Naive B cell (primary cell): ENCODE data around the gene STXBP6. TPM values are rescaled to one million over a fixed set of nuclear protein-coding genes. Genes with fewer than 3 reads are reported as not detected.

Source experiments
- ATAC-seq, 2 donors: fragments of 150-1000 bp; cut with Tn5 transposase; 2 replicates each; pipeline ENCODE4 v1.10.0; 2021; ENCODE audit warnings: low read depth in 2 of 2, mild to moderate bottlenecking in 2 of 2, moderate library complexity in 2 of 2
- DNase-seq: peaks from one replicate; pipeline ENCODE4 v3.0.0; 2022
- H3K27ac Mint-ChIP-seq, 6 donors: one replicate each; pipeline ENCODE4 v1.8.0; 2020 to 2022; ENCODE audit warnings: mild to moderate bottlenecking in 6 of 6, mixed read lengths in 6 of 6, moderate library complexity in 5 of 6, inconsistent platforms in 2 of 6
- H3K27me3 Mint-ChIP-seq, 3 donors: one replicate each; pipeline ENCODE4 v1.8.0; 2021 to 2022; ENCODE audit warnings: mixed read lengths in 3 of 3, mild to moderate bottlenecking in 1 of 3
- H3K36me3 Mint-ChIP-seq, 2 donors: one replicate each; pipeline ENCODE4 v1.8.0; 2020 to 2022; ENCODE audit warnings: mixed read lengths in 2 of 2, inconsistent platforms in 1 of 2, mild to moderate bottlenecking in 1 of 2
- H3K4me1 Mint-ChIP-seq, 3 donors: one replicate each; pipeline ENCODE4 v1.8.0; 2020 to 2022; ENCODE audit warnings: mixed read lengths in 3 of 3, inconsistent platforms in 1 of 3, mild to moderate bottlenecking in 1 of 3, moderate library complexity in 1 of 3
- H3K4me3 Mint-ChIP-seq, 8 donors: one replicate each; pipeline ENCODE4 v1.8.0; 2020 to 2022; ENCODE audit warnings: mild to moderate bottlenecking in 8 of 8, mixed read lengths in 8 of 8, moderate library complexity in 8 of 8, inconsistent platforms in 2 of 8
- H3K9me3 Mint-ChIP-seq, 7 donors: one replicate each; pipeline ENCODE4 v1.8.0; 2020 to 2022; ENCODE audit warnings: mixed read lengths in 7 of 7, mild to moderate bottlenecking in 5 of 7, inconsistent platforms in 2 of 7, moderate library complexity in 1 of 7
- polyA plus RNA-seq, 6 donors: library from polyadenylated mRNA; unstranded; fragments of 300-500 nt; fragmentation: Illumina TruSeq; gene quantifications; one replicate each; pipeline ENCODE4 v1.2.3, GENCODE V29; 2021; ENCODE audit warnings: low read depth in 6 of 6

STXBP6 gene
- polyA plus RNA-seq, 6 donors from 2014 or later = not detected

GRCh38 chr14:24986206-24986893 is 63.6 kb downstream of the STXBP6 start:
- Mint-ChIP-seq H3K9me3 (peaks cover 0 to 4% (median 0%) of the 10 kb centered on the region in 7 donors), H3K4me3 (no peak overlapping the region), H3K27me3 (peaks cover 0 to 8% (median 6%) of the 10 kb centered on the region in 3 donors), H3K36me3 (no peaks in the 10 kb centered on the region), H3K27ac (no peak overlapping the region), H3K4me1 (no peaks in the 10 kb centered on the region)
- ATAC-seq = no peak
- DNase-seq = no peak

DNA sequence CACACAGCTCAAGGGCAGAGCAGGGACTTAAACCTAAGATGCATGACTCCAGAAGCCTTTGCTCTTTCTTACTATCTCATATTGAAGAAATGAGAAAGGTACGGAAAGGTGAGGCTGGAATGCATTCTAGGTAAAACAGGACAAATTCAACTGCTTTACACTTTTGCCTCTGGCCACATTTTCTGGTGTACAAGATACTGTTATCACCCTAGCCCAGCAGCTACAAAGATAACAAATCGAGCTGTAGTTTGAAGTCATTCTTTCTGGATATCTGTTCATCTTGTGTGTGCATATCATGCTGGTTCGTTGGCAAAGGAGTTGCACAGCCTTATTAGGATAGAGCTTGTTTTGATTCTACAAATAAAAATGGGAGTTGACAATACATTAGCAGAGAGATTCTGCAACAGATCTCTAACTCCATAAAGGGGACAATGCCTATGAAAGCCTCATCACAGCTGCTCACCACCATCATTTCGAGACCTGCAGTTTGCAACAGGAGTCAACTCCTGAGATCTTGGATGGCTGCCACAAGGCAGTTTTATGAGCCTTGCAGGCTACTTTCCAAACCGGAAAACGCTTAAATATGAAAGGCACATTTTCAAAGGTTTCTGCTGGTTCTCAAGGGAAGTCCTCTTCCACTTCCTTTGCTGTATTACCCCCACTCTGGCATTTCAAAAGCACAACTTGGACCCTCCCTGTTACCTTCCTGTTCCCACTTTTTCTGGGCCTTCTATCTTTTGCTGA is 64.9 kb downstream of the STXBP6 start:
- peaks cover 0 to 4% (median 0%) of the 10 kb centered on the region in 7 donors for H3K9me3 Mint-ChIP-seq
- no peak for DNase-seq
- H3K4me1 Mint-ChIP-seq = no peaks in the 10 kb centered on the region
- H3K27ac Mint-ChIP-seq = no peak overlapping the region
- no peak for ATAC-seq
- H3K4me3 Mint-ChIP-seq = no peak overlapping the region
- H3K27me3 Mint-ChIP-seq = peaks cover 0 to 8% (median 6%) of the 10 kb centered on the region in 3 donors
- no peaks in the 10 kb centered on the region for H3K36me3 Mint-ChIP-seq

- peaks cover 0 to 8% (median 2%) of the 10 kb centered on the region in 3 donors for H3K27me3 Mint-ChIP-seq
- ATAC-seq = no peak
- no peak overlapping the region for H3K4me3 Mint-ChIP-seq
- H3K4me1 Mint-ChIP-seq = no peaks in the 10 kb centered on the region
- DNase-seq = no peak
- peaks cover 0 to 2% (median 0%) of the 10 kb centered on the region in 7 donors for H3K9me3 Mint-ChIP-seq
- no peak overlapping the region for H3K27ac Mint-ChIP-seq
- H3K36me3 Mint-ChIP-seq = no peaks in the 10 kb centered on the region
Measured at GRCh38 chr14:24982472-24983155, 67.3 kb downstream of the STXBP6 start.

- Mint-ChIP-seq H3K4me3 (no peak overlapping the region), H3K4me1 (no peaks in the 10 kb centered on the region), H3K27me3 (peaks cover 0 to 8% (median 6%) of the 10 kb centered on the region in 3 donors), H3K27ac (no peak overlapping the region), H3K9me3 (no peaks in the 10 kb centered on the region), H3K36me3 (no peaks in the 10 kb centered on the region)
- ATAC-seq = no peak
- DNase-seq = no peak
Measured at GRCh38 chr14:24979725-24980239, 70.2 kb downstream of the STXBP6 start.

DNA sequence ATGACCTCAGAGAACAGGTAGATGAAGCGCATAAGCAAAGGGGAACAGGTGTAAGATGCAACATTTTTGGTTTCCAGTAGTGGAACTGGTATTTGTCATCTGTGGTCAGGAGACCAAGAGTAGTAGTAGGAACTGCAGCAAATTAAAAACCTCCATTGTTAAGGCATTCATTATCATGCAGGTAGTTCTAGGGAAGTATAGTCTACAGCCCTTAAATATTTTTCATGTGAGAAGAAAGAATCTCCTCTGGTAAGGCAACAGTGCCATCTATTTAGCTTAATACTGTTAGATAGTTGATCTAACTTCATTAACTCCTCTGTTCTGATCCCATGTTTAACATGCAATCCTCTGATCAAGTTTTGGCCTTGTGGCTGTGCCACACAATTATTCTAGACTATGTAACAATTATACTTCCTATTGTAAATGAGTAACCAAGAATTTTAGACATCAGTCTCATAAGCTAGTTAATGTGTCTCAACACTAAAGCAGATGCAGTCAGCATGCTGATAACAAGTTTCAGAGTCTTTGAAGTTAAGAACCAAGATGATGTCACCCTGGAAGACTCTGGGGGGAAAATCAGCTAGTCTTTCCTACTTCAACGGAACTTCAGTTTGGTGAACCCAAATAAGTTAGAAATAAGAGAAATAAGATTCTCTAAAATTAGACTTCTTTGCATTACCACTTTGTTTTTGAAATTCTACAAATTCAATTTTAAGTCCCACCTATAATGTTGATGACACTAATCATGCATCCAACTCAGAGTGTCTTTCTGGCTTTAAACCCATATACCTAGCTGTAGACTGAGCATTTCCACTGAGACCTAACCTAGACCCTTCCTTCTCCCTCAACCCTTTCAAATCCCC is 70.9 kb downstream of the STXBP6 start:
- H3K4me1 Mint-ChIP-seq = no peaks in the 10 kb centered on the region
- DNase-seq = no peak

GRCh38 chr14:24976602-24977001 is 73.3 kb downstream of the STXBP6 start:
- H3K4me1 Mint-ChIP-seq = no peaks in the 10 kb centered on the region
- ATAC-seq (no peak), DNase-seq (no peak)
- peaks cover 0 to 6% (median 0%) of the 10 kb centered on the region in 3 donors for H3K27me3 Mint-ChIP-seq
- no peaks in the 10 kb centered on the region for H3K36me3 Mint-ChIP-seq
- H3K4me3 Mint-ChIP-seq = no peak overlapping the region
- H3K27ac Mint-ChIP-seq = no peak overlapping the region
- H3K9me3 Mint-ChIP-seq = no peaks in the 10 kb centered on the region

More for the DNA sequence above, 70.9 kb downstream of the STXBP6 start:
- Mint-ChIP-seq H3K4me3 (no peak overlapping the region), H3K36me3 (no peaks in the 10 kb centered on the region), H3K27me3 (peaks cover 0 to 8% (median 6%) of the 10 kb centered on the region in 3 donors), H3K9me3 (no peaks in the 10 kb centered on the region), H3K27ac (no peak overlapping the region)
- no peak for ATAC-seq

DNA sequence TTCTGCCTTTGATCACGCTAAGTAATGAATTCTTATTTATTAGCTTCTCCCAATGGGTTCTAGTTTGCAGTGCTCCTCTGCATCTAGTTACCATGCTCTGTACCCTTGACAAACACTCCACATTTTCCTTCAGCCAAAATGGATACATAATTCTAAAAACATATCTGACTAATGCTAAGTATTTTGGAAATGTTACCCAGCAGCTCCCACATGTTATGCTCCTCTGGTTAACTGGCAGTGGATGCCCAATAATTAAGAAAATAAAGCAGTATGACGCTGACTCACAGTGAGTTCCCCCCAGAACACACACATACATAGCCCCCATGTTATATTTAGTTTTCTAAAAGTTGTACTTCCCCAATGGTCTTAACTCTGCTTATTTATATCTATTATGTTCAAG is 74.6 kb downstream of the STXBP6 start:
- H3K27me3 Mint-ChIP-seq = peaks cover 0 to 6% (median 0%) of the 10 kb centered on the region in 3 donors
- H3K4me1 Mint-ChIP-seq = no peaks in the 10 kb centered on the region
- no peaks in the 10 kb centered on the region for H3K36me3 Mint-ChIP-seq
- no peaks in the 10 kb centered on the region for H3K9me3 Mint-ChIP-seq
- no peak overlapping the region for H3K27ac Mint-ChIP-seq
- no peak overlapping the region for H3K4me3 Mint-ChIP-seq
- DNase-seq (no peak), ATAC-seq (no peak)

DNA sequence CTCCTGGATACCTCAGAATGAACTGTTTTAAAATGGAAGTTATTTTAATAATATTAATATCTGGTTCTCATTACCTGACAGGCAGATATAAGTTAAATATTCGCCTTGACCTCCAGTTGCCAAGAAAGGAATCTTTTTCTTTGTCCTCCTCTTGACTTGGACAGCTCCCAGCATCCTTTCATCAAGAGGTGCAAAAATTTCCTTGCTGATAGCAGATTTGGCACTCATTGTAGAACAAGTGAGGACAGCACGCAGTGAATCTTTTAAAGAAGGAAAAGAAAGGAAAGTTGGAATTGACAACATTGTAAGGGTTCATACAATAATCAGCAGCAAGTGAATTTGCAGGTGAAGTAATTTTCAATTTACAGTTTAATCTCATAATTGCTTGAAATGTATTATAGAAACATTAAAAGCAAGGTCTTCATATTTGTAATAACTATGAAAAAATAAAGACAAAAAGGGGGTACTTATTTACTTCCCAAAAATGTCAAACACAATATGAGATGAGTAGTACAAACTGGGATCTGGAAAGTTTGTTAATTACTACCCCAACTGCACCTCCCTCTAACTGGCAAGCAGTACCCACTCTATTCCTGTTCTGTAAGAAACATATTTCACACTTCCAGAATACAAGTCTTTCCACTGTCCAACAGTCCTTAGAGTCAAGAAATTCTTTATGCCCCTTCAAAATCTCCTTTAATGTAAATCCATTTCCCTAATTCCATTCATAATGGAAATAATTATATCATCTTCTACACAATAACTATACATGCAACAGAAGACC is 75.2 kb downstream of the STXBP6 start:
- H3K27me3 Mint-ChIP-seq = peaks cover 0 to 6% (median 0%) of the 10 kb centered on the region in 3 donors
- ATAC-seq (no peak), DNase-seq (no peak)
- no peak overlapping the region for H3K27ac Mint-ChIP-seq
- no peaks in the 10 kb centered on the region for H3K4me1 Mint-ChIP-seq
- H3K36me3 Mint-ChIP-seq = no peaks in the 10 kb centered on the region
- H3K4me3 Mint-ChIP-seq = no peak overlapping the region
- H3K9me3 Mint-ChIP-seq = no peaks in the 10 kb centered on the region

- ATAC-seq (no peak), DNase-seq (no peak)
- Mint-ChIP-seq H3K9me3 (no peaks in the 10 kb centered on the region), H3K4me1 (no peaks in the 10 kb centered on the region), H3K36me3 (no peaks in the 10 kb centered on the region), H3K27me3 (peaks cover 0 to 6% (median 0%) of the 10 kb centered on the region in 3 donors), H3K27ac (no peak overlapping the region), H3K4me3 (no peak overlapping the region)
Measured at GRCh38 chr14:24972844-24973243, 77.1 kb downstream of the STXBP6 start.

DNA sequence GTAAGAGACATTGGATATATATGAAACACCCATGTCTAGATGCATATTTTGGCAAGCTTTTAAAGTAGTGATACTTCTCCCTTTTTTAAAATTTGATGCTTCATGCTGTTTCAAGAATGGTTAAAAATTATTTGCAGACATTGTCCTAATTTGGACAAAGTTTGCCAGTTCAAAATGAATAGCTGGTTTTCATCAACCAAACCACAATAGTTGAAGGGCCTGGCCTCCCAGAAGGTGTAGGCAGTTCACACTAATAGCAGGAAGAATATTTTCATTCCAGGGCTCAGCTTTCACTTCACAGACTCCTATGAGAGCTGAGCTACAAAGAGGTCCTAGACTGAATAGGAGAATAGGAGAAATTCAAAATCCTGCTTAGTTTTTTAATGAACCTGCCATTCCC is 78.7 kb downstream of the STXBP6 start:
- Mint-ChIP-seq H3K4me1 (no peaks in the 10 kb centered on the region), H3K9me3 (no peaks in the 10 kb centered on the region), H3K27ac (peak overlapping the region in 1 of 6 donors; percentile 8), H3K27me3 (peaks cover 0 to 11% (median 8%) of the 10 kb centered on the region in 3 donors), H3K4me3 (no peak overlapping the region), H3K36me3 (no peaks in the 10 kb centered on the region)
- DNase-seq (no peak), ATAC-seq (no peak)

GRCh38 chr14:24966579-24966964 is 83.4 kb downstream of the STXBP6 start:
- DNase-seq = no peak
- no peaks in the 10 kb centered on the region for H3K36me3 Mint-ChIP-seq
- H3K9me3 Mint-ChIP-seq = no peaks in the 10 kb centered on the region
- no peak overlapping the region for H3K4me3 Mint-ChIP-seq
- H3K4me1 Mint-ChIP-seq = no peaks in the 10 kb centered on the region
- no peak overlapping the region for H3K27ac Mint-ChIP-seq
- H3K27me3 Mint-ChIP-seq = peaks cover 3 to 8% (median 5%) of the 10 kb centered on the region in 3 donors
- ATAC-seq = no peak

GRCh38 chr14:24965934-24966578 is 83.9 kb downstream of the STXBP6 start:
- Mint-ChIP-seq H3K27ac (no peak overlapping the region), H3K36me3 (no peaks in the 10 kb centered on the region), H3K9me3 (no peaks in the 10 kb centered on the region), H3K4me3 (no peak overlapping the region), H3K4me1 (no peaks in the 10 kb centered on the region), H3K27me3 (peaks cover 3 to 8% (median 5%) of the 10 kb centered on the region in 3 donors)
- DNase-seq (no peak), ATAC-seq (no peak)
